Dermis blood vessel endothelial cell (primary cell): ENCODE data around the gene LIF. TPM values are rescaled to one million over a fixed set of nuclear protein-coding genes. Genes with fewer than 3 reads are reported as not detected.
"Not testable (repeated sequence)": the region's sequence is repeated elsewhere in the genome, so short reads cannot be mapped to it uniquely, and the experiment has no call there.

Source experiments
- DNase-seq: peaks from one replicate; pipeline ENCODE4 v3.0.0; 2010
- total RNA-seq: library from RNA; depleted of rRNA; stranded (reverse); fragments of >200 nt; gene quantifications from 2 replicates; pipeline ENCODE4 v1.2.3, GENCODE V29; 2014

LIF gene
- total RNA-seq, 1 donor from 2014 or later: 1.7 TPM

DNA sequence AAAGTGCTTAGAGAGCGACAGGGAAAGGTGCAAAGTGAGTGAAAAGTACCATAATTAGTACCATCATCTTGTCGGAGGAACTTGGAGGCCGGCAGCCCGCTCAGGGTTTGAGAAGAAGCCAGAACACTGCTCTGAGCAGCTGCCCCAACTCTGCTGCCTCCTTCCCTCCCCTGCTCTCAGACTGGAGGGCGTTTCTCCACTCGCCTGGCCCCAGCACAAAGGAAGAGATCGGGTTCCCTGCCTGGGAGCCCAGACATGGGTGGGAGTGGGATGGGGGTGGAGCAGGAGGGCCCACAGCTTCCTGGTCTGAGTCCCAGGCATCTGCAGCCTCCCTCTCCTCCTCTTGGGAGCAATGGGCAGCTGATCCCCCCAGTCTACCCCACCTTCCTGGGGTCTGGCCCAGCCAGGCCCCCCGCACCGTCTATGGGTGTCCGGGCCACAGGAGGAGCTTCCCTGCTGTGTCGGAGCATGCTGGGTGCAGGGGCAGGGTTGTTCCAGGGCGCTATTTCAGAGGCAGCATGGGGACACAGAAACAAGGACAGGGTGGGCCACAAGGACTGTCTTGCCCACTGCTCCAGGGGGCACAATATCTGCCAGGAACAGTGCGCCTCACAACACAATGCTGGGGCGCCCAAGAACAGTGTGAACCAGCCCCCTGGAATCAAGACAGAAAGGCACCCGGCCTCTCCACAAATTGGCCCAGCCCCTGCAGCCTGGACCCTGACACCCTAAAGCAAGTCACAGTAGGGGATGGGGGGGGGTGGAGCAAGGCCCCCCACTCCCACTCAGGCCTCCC, 4.8 kb downstream of the LIF start:
- DNase-seq: no peak

DNA sequence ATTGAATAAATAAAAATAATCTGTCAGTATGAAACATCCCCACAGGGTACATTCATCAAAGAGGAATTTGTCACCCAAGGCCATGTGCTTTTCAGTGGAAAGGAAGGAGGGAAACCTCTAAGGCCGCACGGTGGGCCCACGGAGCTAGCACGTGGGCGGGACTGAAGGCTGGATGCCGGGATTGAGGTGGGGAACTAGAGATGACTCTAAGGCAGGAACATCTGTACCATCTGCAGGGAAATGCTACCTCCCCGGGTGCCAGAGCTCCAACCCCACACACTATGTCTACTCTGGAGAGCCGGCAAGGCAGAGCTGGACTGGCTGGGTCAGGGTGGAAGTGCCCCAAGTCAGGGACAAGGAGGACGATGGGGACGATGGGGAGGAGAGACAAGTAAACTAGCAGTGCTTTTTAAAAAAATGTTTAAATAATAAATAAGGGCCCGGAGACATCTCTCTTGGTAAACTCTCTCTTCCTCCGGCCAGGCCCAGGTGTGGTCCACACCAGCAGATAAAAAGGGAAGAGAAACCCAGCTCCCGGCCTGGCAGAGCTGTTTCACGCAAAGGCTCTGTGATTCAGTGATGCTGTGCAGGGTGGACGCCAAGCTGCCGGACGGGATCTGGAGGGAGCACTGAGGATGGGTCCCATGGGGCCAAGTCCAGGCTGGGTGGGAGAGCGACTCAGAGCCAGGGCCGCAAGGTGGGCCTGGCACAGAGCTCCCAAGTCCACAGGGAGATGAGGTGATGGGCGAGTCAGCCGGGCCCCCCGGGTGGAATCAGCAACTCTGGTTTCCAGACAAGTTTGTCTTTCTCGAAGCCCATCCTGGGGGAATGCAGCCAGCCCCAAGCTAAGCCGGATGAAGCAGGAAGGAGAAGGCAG, 5.8 kb downstream of the LIF start:
- no peak for DNase-seq

DNA sequence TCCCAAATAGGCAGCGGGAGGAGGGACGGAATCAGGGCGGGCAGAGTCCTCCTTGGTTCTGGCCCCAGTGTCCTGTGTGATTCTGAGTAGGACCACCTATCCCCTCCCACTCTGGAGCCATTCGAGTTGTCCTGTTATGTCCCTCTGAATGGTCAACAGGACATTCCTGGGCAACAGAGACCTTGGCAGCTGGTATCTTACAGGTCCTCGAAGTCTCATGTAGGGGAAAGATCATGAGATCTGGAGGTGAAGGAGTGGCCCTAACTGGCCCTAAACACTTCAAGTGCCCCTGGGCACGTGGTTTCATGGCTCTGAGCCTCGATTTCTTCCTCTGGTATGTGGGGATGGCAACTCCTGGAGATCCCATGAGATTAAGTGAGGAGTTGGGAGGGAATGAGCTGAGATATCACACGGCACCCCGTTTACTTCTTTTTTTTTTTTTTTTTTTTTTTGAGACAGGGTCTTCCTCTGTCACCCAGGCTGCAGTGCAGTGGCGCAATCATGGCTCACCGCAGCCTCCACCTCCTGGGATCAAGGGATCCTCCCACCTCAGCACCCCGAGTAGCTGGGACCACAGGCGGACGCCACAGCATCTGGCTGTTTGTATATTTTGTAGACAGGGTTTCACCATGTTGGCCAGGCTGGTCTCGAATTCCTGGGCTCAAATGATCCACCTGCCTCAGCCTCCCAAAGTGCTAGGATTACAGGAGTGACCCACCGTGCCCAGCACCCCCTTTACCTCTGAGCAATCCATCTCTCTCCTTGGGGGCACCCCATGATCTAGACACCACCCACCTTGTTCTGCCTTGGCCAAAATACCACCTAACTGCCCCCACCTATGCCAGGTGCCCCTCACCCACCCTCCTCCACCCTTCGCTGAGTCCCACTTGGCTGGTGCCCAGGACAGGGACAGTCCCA, 6.8 kb downstream of the LIF start:
- no peak for DNase-seq

- no peak for DNase-seq
Measured at GRCh38 chr22:30238661-30239487, 7.7 kb downstream of the LIF start.

GRCh38 chr22:30238136-30238535, 8.4 kb downstream of the LIF start:
- DNase-seq: no peak

- DNase-seq: no peak
Measured at GRCh38 chr22:30236875-30237274, 9.7 kb downstream of the LIF start.

- DNase-seq: no peak
Measured at GRCh38 chr22:30235687-30236170, 10.8 kb downstream of the LIF start.

- no peak for DNase-seq
Measured at GRCh38 chr22:30234786-30235470, 11.6 kb downstream of the LIF start.

DNA sequence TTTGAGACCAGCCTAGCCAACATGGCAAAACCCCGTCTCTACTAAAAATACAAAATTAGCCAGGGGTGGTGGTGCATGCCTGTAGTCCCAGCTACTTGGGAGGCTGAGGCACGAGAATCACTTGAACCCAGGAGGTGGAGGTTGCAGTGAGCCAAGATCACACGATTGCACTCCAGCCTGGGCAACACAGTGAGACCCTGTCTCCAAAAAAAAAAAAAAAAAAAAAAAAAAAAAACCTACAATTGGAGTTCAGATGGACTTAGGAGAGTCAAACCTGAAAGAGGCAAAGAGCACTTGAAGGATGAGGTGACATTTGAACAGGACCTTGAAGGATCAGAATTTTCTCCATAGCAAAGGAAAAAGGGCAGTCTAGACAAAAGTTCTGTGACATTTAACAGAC, 12.2 kb downstream of the LIF start:
- DNase-seq: not testable (repeated sequence)

DNA sequence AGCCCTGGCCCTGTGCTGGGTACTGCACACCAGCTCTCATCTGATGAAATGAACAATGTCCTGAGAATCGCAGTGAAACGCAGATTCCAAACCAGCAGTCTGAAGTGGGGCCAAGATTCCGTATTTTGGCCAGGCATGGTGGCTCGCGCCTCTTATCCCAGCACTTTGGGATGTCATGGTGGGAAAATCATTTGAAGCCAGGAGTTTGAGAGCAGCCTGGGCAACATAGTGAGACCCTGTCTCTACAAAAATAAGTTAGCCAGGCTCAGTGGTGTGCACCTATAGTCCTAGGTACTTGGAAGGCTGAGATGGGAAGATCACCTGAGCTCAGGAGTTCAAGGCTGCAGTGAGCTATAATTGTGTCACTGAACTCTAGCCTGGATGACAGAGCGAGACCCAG, 13.0 kb downstream of the LIF start:
- DNase-seq: no peak

DNA sequence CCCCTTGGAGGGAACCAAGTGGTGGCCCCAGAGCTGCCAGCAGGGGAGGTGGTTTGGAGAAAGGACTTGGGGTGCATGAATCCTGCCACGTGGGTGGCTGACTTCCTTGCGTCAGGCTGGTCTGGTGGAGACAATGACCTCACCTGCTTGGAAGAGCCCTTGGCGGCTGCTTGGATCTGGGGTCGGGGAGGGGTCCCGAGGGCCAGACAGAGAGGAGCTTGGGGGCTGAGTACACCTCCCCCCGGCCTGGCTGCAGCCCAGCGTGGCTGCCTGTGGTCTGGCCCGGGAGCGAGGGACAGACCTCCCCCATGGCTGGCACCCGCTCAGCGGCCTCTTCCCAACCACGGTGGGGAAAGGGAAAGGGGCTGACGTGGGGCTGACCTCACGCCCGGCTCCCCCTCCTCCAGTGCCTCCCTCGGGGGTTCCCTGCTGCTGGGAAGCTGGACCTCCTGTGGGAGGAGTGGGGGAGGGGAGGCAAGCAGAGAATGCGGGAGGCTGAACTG, 13.8 kb downstream of the LIF start:
- DNase-seq: no peak

DNA sequence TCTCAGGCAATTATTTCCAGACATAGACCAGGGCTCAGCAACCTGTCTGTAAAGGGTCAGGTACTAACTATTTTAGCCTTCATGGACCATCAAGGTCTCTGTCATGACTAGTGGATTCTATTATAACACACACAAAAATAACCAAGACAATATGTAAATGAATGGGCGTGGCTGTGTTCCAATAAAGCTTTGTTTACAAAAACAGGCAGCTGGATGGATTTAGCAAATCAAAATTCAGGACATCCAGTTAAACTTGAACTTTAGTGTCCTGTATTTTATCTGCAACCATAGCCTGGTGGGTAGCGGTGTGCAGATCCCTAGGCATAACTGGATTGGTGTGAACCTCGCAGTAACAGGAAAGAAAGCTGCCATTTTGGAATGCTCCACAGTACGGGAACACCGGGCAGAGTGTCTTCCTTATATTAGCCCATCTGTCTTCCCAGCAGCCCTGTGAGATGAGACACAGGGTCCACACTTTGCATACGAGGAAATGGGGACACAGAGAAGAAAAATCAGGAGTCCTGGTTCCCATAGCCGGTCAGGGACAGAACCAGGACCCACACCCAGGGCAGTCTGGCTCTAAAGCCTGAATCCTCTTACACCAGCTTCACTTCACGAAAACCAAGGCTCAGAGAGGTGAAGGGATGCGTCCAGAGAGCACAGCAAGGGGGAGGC, 15.6 kb downstream of the LIF start:
- DNase-seq: no peak

DNA sequence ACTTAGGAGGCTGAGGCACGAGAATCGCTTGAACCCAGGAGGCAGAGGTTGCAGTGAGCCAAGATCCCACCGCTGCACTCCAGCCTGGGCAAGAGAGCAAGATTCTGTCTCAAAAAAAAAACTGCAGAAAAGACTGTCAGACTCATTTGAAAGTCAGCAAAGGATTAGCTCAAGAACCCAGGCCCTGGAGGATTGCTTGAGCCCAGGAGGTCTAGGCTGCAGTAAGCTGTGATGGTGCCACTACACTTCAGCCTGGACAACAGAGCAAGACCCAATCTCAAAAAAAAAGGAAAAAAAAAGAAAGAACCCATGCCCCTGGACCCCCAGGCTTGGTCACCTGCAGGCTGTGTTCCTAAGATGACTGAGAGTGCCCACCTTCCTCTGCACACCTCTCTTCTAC, 16.2 kb downstream of the LIF start:
- no peak for DNase-seq

DNA sequence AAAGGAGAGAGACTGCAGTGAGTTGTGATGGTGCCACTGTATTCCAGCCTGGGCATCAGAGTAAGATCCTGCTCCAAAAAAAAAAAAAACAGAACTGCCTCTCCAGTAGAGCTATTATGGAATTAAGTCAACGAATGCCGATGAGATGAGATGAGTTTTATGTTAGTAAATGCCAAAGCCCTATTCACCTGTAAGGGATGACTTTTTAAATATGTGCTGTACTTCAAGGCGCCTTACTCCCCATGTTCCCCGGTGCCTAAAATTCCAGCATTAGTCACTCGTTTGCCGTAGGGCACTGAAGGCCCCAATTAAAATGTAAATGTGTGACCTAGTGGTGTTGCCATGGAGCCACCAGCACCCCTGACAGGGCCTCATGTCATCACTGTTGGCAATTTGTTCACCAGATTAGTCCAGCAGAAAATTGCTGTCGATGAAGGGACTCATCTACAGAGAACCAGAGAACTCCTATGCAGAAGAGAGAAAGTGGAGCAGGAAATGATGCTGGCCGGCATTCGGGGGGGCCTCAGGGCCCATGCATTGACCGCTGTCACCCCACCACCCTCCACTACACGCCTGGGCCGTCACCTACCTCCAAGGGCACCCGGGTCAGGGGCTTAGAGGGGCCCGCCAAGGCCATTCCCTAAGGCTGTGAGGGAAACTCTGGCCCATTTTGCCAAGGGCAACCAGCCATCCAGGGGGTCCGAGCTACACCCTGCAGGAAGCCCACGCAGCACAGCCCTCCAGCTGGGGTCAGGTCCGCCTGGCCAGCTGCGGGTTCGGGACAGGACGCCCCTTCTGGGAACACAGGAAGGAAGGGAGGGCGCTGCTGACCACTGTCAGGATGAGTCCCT, 17.8 kb downstream of the LIF start:
- no peak for DNase-seq

GRCh38 chr22:30227438-30228228, 18.9 kb downstream of the LIF start:
- no peak for DNase-seq

DNA sequence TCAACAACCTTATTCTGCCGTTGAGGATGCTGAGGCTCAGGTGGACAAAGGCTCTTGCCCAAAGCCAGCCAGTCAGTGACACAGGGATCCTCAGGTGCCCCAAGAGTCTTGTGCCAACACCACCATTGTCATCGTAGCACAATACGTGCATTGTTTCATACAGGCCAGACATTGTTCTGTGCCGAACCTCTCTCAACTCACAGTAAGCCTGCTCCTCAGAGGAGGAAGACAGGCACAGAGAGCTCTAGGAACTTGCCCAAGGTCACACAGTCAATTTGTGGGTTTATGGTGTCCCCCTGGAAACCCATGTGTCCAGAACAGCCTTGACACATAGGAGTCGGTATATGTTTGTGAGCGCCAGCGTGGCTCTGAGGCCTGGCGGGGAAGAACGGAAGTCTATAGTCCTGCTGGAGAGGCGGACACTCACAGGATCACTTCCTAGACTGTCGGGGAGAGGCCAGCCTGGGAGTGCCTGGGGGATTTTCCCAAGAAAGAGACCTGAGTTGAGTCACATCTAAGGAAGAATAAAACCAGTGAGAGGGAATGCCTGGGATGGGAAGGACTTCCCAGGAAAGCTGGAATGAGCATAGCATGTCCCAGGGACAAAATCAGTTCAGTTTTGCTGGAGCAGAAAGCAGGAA, 20.2 kb downstream of the LIF start:
- DNase-seq: peak; percentile 57

DNA sequence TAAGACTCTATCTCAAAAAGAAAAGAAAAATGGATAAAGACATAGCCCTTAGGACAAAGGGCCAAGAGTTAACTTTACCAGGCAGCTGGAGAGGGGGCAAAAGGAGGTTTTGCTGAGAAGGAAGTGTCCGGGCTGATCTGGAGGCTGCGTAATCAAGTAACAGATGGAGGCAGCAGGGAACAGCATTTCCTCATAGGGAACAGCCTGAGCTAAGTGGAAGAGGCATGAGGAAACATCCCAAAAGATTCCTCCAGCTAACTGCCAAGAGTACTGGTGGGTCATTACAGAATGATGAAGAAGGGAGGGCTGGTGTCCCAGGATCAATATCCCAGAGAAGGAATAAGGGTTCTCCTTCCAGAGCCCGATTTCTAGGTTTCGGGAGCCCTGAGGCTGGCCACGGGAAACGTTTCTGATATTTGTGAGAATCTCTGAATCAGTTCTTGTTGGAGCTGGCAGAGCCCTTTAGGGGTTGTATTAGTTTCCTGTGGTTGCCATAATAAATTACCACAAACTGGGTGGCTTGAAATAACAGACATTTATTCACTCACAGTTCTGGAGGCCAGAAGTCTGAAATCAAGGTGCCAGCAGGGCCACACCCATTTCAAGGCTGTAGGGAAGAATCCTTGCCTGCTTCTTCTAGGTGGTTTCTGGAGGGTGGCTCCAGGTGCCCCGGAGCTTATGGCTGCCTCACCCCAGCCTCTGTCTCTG, 21.2 kb downstream of the LIF start:
- DNase-seq: no peak
